GM18873 (cell line): ENCODE results near the gene SOD1.
"Not testable (repeated sequence)": the region's sequence is repeated elsewhere in the genome, so short reads cannot be mapped to it uniquely, and the experiment has no call there.

ENCODE experiments used
- ATAC-seq: cut with Tn5 transposase; IDR thresholded peaks from one replicate; pipeline ENCODE4 v1.9.1; 2021; ENCODE audit warnings: mild to moderate bottlenecking, moderate library complexity, moderate number of reproducible peaks; ENCODE audit not compliant: unreplicated experiment, low FRiP score

Gene SOD1

DNA sequence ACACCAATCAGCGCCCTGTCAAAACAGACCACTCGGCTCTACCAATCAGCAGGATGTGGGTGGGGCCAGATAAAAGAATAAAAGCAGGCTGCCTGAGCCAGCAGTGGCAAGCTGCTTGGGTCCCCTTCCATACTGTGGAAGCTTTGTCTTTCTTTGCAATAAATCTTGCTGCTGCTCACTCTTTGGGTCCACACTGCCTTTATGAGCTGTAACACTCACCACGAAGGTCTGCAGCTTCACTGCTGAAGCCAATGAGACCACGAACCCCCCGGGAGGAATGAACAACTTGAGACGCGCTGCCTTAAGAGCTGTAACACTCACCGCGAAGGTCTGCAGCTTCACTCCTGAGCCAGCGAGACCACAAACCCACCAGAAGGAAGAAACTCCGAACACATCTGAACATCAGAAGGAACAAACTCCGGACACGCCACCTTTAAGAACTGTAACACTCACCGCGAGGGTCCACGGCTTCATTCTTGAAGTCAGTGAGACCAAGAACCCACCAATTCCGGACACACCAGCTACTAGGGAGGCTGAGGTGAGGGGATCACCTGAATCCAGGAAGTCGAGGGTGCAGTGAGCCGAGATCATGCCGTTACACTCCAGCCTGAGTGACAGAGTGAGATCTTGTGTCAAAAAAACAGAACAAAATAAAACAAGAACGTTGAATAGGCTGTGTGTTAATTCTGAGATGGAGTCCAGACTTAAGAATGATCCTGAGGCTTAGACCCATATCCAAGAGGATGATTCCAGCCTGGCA, 4.5 kb upstream of the SOD1 start:
- ATAC-seq: not testable (repeated sequence)

DNA sequence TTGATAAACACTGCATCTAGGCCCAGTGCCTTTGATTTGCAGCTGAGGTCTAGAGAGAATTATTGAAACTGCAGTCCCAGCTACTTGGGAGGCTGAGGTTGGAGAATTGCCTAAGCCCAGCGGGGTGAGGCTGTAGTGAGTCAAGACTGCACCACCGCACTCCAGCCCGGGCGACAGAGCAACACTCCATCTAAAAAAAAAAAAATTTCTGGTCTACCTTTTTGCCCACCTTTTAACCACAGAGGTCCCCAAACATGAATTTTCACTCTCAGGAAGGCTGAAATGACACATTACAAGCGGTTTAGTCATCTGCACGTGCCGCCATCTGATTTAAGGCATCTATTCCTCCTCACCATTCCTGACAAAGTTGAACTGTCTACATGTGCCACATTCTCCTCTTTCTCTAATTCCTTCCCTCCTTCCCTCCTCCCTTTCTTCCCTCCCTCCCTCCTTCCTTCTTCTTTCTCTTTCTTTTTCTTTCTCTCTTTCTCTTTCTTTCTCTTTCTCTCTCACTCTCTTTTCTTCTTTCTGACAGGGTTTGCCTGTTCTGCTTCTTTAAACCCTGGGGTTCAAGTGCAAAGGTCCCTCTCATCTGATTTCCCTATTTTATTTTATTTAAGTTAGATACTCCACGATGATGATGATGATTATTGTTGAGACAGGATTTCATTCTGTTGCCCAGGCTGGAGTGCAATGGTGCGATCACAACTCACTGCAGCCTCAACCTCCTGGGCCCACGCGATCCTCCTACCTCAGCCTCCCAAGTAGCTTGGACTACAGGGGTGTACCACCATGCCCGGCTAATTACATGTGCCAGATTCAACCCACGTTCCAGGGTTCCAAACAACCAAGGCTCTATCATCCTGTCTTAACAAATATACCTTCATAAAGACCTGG, 3.0 kb upstream of the SOD1 start:
- ATAC-seq: no peak

- no peak for ATAC-seq
Observed at GRCh38 chr21:31658053-31658452, 1.4 kb upstream of the SOD1 start.

DNA sequence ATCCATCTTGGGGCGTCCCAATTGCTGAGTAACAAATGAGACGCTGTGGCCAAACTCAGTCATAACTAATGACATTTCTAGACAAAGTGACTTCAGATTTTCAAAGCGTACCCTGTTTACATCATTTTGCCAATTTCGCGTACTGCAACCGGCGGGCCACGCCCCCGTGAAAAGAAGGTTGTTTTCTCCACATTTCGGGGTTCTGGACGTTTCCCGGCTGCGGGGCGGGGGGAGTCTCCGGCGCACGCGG, 282 bp upstream of the SOD1 start:
- ATAC-seq: peak; percentile 28

- peak; percentile 25 for ATAC-seq
Observed at GRCh38 chr21:31660259-31660565, 719 bp downstream of the SOD1 start.

DNA sequence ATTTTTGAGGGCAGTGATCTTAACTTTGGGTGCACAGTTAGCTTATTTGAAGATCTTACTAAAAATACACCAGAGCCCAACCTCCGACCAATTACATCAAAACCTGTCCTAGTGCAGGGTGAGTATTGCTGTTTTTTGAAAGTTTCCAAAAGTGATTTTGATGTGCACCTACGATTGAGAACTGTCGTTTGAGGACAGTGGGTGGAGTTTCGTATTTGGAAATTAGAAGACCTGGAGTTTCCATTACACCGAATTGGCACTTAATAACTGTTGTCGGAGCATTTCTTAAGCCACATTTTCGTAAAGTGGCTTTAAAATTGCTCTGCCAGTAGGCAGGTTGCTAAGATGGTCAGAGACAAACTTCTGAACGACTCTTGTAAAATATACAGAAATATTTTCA, 1.1 kb downstream of the SOD1 start:
- no peak for ATAC-seq

GRCh38 chr21:31663584-31664249, 4.2 kb downstream of the SOD1 start:
- ATAC-seq: no peak

- no peak for ATAC-seq
Observed at GRCh38 chr21:31665397-31665796, 5.9 kb downstream of the SOD1 start.

GRCh38 chr21:31665869-31666268, 6.4 kb downstream of the SOD1 start:
- not testable (repeated sequence) for ATAC-seq

- ATAC-seq: no peak
Observed at GRCh38 chr21:31666445-31667010, 7.0 kb downstream of the SOD1 start.

GRCh38 chr21:31667132-31667531, 7.6 kb downstream of the SOD1 start:
- no peak for ATAC-seq

GRCh38 chr21:31667639-31668038, 8.1 kb downstream of the SOD1 start:
- no peak for ATAC-seq

DNA sequence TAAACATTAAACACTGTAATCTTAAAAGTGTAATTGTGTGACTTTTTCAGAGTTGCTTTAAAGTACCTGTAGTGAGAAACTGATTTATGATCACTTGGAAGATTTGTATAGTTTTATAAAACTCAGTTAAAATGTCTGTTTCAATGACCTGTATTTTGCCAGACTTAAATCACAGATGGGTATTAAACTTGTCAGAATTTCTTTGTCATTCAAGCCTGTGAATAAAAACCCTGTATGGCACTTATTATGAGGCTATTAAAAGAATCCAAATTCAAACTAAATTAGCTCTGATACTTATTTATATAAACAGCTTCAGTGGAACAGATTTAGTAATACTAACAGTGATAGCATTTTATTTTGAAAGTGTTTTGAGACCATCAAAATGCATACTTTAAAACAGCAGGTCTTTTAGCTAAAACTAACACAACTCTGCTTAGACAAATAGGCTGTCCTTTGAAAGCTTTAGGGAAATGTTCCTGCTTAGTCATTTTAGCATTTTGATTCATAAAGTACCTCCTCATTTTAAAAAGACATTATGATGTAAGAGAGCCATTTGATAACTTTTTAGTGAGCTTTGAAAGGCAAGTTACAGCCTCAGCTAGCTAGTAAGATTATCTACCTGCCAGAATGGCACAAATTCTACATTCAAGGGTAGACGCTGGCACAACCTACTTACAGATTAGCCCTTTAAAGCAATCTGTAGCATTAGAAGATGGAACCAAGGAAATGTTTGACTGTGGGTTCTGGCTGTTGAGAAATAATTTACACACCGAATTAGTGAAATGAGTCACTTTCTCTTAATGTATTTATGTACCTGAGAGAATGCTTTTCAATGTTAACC, 9.4 kb downstream of the SOD1 start:
- no peak for ATAC-seq

DNA sequence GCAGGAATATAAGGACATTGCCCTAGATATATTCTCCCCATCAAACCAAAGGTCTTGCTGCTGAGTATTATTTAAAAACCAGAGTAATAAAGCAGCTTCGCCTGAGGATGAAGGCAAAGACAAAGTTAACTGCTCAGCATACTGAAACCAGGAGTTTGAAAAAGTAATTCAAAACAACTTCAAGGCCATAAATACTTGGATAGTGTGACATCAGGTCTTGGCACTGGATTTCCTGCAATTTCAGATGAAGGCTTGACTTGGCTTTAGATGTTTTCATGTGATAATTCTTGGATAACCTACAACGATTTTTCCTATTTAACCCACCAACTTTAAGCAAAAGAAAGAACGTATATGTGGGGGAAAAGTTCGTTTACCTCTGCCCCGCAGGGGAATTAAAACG, 10.6 kb downstream of the SOD1 start:
- no peak for ATAC-seq

GRCh38 chr21:31671146-31671716, 11.7 kb downstream of the SOD1 start:
- ATAC-seq: no peak

GRCh38 chr21:31671931-31672330, 12.4 kb downstream of the SOD1 start:
- no peak for ATAC-seq

DNA sequence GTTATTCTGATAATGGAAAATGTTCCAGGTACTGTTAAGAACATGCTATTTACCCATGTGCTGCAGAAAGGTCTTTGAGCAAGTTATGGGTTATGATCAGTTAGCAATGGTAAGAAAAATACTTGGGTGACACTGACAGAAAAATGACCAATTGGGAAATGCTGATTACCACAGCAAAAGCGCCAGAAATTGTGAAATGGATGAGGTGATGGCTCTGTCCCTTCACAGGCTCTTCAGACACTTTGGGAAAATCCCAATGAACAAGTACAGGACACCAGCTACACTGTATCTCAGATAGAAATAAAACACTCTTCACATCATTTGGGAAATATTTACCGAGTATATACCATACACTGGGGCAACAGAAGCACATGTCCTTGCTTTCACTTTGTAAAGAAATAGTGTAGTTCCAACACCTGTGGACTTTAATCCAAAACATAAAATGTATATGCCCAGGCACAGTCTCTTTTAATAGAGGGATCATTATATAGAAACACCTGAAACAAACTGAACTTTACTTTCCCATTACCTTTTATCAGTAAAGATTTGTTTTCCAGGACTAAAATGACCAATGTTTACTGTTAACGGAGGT, 13.9 kb downstream of the SOD1 start:
- ATAC-seq: no peak

DNA sequence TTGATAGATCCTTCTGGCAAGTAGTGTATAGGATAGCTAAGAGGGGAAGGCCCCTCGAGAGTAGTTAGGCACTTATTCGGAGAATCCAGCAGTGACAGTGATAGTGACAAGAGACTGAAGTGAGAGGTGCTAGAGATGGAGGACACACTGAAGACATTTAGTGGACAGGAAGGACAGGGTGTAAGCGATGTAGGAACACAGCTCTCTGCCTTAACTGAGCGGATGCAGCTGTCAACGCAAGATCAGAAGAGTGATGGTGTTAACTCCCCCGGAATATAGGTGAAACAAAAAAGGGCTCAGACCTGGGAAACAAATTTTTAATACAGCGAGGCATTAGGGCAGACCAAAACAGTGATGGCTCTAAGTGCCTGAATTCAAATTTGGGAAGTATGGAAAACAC, 15.8 kb downstream of the SOD1 start:
- no peak for ATAC-seq

DNA sequence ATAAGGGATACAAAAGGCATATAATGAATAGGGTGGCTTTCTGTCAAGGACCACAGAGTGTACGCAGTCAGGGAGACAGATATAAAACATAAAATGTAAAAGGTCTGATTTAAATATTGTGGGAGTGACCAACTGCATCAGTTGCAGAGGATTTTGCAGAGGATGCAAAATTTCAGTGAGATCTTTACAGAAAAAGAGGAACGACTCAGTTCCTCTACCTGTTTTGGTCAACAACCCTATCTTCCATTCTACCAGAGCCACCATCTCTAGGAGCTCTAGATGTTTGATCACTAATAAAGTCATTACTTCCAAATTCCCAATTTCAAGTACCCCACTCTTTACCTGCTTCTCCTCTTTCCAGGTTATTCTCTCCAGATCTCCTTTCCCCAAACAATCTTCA, 16.5 kb downstream of the SOD1 start:
- ATAC-seq: no peak

GRCh38 chr21:31677047-31677446, 17.6 kb downstream of the SOD1 start:
- ATAC-seq: no peak
